ENCODE data around the gene HEATR9.
"Not testable (repeated sequence)": the region's sequence is repeated elsewhere in the genome, so short reads cannot be mapped to it uniquely, and the experiment has no call there.

The HEATR9 gene, protein sequence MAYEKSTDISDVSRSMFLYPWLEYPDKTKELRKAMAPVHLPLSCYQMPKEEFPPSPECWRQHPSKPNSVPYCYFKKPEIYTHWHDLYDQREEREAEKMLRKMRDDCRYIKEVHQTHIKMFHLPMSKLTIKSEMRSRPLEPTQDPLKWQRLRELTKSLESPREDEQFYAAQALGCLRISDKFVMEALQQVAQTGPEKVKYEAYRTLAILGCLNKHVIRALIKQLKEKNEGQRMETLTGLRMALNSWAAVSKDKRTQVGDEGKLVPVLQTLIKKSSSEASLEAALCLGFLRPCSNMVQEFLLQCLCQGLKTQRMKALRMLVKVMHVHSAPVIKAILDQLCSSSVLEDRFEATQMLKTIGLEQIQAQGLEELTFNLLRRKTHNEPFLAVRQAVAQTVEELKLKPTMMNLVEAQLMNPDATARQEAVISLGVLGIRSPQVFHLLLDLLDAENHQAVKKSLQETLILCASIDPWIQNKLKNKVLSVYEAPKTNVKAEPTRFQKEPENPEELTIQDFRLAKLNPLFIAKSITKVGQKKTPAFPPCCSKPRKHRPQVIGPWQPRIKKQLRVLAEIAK

DNA sequence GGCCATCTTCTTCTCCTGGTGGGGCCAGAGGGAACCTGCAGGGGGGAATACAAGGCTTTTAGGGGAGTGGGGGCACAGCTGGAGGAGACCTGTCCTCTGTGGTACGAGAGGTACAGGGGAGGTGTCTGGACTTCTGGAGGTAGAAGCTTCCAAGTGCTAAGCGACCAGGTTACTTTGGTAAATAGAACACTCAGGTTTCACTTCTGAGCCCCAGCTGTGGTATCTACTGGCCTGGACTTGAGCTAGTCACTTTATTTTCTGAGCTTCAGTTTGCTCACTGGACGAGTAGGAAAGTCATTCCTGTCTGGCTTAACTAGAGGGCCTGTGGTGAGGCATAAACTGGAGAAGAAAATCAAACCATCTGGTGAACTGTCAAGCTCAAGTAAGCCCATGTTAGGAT lies at the start of gene HEATR9:
TSS of gene HEATR9 (minus strand) at position 155 of the 400 bp plus-strand sequence. CDS start at position 6, 149 bp downstream.
- no peak for DNase-seq

DNA sequence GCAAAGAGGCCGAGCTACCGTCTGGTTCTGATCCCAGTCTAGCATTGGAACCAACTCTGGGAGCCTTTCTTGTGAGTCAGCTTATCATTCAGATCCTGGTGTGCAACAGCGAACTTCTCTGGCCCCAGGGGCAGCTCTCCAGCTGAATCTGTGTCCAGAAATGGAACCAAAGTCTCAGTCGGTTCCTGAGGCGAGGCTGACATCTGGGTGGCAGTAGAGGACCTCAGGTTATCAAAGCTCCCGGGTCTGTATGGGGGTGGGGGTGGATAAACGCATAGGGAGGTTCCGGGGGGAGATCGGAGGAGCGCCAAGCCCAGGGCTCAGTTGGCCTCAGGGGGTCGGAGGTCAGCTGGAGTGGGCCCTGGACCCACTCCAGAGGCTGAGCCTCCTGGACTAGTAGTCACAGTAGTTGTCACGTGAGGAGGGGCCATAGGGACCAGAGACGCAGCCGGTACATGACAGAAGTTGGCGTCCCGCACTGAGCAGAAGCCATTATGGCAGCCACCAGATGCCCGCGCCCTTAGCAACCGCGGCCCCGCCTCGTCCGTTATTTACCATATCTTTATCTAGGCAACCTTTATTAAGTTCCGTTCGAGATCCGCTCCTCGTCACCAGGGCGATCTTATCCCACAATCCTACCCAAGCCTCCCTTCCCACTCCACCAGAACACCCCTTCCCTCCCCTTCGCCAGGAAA lies 49.0 kb upstream of the HEATR9 start:
- DNase-seq, result no peak

DNA sequence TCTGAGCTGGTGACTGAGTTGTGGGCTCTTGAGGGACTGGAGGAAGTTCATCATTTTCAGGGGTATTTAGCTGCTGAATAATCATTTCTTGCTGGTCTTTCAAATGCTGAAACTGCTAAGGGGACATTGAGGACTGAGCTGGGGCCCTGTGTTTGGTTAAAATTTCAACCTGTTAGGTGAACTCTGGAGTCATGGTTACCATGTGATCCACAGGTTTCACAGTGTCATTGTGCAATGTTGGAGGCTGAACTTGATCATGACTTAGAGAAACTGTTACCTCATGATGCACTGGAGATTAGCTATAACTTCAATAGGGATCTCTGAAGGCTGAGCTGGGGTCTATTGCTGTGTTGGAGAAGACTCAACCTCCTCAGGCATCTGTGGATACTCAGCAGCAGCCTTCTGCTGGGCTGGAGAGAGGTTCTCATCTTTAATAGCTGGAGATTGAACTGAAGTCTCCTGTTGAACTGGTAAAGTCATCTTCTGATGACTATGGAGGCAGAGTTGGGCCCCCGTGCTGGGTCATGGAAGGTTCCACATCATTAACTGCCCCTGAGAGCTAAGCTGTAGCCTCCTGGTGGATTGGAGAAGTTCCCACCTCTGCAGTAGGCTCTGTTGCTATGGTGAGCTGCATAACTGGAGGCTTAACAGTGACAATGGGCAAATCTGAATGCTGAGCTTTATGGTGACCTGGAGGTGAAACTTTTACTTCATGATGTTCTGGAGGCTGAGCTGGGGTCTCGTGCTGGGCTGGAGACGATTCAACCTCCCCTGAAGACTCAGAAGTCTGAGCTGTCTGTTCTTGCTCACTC lies 46.7 kb upstream of the HEATR9 start:
- DNase-seq, result no peak

DNA sequence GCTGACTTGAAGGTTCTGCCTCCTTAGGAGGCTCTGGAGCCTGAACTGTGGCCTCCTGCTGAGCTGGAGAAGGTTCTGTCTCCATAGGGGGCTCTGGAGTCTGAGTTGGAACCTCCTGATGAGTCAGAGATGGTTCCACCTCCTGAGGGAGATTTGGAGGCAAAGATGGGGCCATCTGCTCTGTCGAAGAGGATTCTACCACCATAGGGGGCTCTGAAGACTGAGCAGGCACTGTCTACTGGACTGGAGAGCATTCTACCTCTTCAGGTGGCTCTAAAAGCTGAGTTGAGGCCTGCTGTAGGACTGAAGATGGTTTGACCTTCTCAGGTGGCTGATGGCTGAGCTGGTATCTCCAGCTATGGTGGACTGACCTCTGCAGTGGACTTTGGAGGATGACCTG lies 45.7 kb upstream of the HEATR9 start:
- no peak for DNase-seq

DNA sequence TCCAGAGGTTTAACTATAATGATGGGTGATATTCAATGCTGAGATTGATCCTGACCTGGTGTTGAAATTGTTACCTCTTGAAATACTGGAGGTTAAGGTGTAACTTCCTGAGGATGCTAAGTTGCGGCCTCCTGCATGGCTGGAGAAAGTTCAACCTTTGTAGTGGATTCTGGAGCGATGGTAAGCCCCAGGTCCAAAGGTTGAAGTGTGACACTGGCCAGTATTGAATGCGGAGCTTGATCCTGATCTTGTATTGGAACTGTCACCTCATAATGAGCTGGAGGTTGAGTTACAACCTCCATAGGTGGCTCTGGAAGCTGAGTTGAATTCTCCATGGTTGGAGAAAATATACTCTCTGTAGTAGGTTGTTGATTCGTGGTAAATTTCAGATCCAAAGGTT lies 44.9 kb upstream of the HEATR9 start:
- no peak for DNase-seq

DNA sequence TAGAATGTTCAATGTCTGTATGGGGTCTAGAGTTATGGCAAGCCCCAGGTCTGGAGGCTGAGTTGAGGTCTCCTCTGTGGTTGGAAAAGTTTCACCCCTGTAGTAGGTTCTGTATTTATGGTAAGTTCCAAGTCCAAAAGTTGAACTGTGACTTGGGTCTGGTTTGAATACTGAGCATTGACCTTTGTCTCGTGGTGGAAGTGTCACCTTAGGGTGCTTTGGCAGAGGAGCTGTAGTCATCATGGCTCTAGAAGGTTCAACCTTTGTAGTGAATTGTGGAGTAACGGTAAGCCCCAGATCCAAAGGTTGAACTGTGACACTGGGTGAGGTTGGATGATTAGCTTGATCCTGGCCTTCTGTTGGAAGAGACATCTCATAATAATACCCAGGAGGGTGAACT lies 44.3 kb upstream of the HEATR9 start:
- no peak for DNase-seq

DNA sequence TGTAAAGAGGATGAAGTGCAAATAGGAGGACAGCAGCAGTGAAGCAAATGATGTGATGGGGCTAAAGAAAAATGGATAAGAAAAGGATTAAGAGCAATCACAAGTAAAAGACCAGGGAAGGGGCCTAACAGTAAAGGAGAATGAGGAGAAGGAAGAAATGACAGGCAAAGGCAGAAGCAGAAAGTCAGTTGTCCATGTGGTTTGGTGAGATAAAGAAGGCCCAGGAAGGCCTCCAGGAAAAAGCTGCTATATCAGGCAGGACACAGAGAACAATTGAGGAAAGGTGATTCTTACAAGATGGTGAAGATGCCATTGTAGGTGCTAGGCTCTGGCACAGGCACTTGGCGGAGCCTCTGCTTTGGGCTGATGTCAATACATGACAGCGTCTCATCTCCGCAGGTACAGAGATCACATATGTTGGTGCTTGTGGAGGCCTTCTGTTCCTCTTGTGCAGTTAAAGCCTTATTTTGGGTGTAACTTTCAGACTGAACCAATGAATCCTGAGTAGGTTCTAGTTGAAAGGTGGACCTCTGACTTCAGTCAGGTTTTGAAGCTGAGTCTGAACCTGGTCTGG lies 43.7 kb upstream of the HEATR9 start:
- DNase-seq, result no peak

DNA sequence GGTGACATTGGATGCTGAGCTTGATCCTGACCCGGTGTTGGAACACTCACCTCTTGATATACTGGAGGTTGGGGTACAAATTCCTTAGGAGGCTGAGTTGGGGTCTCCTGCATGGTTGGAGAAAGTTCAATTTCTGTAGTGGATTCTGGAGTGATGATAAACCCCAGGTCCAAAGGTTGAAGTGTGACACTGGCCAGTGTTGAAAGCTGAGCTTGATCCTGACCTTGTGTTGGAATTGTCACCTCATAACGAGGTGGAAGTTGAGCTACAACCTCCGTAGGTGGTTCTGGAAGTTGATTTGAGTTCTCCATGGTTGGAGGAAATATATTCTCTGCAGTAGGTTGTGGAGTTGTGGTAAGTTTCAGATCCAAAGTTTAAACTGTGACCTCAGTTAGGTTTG lies 40.7 kb upstream of the HEATR9 start:
- DNase-seq, result no peak

DNA sequence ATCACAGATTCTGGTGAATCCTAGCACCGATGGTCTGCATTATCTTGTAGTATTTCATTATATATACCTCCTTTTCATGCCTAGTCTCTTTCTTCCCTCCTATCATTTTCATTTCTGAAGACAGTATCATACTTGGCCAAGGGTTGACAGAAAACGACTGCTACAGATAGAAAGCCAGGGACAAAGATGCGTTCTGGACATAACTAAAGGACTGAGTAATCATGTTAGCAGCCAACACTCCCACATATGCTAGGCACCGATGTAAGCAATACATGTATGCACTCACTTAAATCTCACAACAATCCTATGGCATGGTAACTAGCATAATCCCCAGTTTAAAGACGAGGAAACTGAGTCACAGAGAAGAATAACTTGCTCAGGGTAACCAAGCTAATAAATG lies 39.0 kb upstream of the HEATR9 start:
- no peak for DNase-seq

DNA sequence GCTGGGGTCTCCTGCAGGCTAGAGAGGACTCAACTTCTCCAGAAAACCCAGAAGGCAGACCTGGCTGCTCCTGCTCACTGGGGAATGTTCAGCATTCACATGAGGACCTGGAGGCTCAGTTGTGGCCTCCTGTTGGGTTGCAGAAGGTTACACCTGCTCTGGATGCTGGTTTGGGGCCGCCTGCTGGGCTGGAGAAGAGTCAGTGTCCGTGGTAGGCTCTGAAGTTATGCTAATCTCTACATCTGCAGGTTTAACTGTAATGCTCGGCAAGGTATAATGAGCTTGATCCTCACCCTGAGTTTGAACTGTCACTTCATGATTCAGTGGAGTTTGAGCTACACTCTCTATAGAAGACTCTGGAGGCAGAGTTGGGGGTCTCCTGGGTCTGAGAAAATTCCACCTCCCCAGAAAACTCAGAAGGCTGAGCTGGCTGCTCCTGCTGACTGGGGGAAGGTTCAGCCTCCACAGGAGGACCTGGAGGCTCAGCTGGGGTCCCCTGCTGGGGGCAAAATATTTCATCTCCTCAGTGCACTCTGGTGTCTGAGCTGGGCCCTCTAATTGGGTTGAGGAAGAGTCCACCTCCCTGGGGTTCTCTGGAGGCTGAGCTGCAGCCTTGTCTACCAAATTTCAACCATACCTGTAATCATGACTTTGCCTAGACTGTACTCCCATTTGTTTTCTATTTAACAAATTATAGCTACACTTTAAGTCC lies 38.4 kb upstream of the HEATR9 start:
- no peak for DNase-seq

DNA sequence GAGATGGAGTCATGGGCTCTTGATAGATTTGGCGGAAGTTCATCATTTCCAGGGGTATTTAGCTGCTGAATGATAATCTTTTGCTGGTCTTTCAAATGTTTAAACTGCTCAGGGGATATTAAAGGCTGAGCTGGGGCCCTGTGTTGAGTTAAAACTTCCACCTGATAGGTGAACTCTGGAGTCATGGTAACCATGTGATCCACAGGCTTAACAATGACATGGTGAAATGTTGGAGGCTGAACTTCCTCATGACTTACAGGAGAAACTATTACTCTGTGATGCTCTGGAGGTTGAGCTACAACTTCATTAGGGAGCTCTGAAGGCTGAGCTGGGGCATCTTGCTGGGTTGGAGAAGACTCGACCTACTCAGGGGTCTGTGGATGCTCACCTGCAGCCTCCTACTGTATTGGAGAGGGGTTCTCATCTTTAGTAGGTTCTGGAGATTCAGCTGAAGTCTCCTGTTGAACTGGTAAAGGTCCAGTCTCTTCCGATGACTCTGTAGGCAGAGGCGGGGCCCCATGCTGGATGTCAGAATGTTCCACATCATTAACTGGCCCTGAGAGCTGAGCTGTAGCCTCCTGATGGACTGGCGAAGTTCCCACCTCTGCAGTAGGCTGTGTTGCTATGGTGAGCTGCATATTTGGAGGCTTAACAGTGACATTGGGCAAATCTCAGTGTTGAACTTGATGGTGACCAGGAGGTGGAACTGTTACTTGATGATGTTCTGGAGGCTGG lies 37.7 kb upstream of the HEATR9 start:
- DNase-seq, result no peak

DNA sequence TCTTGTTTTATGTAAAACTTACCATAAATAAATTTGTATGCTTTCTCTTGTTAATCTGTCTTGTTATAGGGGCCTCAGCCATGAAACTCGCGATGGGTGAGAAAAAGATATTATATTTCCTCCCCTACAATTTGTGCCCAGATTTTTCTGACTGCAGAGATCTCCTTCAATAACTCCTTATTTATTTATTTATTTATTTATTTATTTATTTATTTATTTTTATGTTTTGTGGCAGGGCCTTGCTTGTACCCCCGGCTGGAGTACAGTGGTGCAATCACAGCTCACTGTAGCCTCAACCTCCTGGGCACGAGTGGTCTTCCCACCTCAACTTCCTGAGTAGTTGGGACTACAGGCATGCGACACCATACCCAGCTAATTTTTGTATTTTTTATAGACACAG lies 34.8 kb upstream of the HEATR9 start:
- DNase-seq, result no peak

DNA sequence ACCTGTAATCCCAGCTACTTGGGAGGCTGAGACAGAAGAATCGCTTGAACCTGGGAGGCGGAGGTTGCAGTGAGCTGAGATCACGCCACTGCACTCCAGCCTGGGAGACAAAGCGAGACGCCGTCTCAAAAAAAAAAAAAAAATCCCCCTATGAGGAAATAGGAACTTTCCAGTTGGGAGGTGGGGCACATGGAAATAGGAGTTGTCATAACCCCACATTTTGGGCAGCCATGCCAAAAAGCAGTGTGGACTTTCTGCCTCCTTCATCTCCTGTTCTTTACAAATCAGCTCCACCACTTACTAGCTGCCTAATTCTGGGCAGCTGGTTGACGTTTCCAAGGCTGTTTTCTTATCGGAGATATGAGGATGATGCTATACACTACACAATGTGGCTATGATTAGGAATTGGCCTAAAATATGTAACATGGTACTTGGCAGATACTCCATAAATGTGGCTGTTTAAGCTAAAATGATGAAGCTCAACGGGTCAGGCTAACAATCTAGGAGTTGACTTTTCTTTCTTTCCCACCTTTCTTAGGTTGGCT lies 33.0 kb upstream of the HEATR9 start:
- DNase-seq, result no peak

DNA sequence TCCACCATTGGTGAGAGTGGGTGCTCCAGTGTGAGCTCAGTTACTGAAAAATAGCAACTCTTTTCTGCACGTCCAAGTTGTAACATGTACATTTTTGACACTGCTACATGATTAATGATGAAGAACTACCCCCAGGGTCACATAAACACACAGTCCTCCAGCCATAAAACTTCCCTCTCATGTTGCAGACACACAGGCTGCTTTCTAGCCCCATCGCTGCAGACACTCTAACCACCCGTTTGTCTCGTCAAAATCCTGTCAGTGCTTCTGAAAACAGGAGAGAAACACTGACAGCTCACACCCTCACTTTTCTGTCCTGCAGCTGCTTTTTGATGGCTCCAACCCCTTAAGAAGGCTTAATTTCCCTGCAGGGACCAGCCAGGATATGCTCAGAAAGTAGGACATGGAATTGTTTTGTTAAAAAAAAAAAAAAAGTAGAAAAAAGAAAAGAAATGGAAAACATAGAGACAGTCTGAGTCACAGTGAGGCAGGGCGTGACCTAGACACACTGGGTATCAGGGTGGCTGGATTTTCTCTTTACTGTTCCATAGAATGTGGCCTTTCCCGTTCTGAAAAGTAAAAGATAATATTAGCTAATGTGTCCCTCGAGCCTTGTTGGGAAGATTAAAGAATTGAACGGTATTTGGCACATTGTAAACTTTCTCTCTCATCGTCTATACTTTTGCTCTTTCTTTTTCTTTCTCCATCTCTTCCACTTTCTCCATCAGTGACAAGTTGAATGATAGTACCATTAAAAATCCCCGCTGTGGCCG lies 32.2 kb upstream of the HEATR9 start:
- DNase-seq, result no peak

DNA sequence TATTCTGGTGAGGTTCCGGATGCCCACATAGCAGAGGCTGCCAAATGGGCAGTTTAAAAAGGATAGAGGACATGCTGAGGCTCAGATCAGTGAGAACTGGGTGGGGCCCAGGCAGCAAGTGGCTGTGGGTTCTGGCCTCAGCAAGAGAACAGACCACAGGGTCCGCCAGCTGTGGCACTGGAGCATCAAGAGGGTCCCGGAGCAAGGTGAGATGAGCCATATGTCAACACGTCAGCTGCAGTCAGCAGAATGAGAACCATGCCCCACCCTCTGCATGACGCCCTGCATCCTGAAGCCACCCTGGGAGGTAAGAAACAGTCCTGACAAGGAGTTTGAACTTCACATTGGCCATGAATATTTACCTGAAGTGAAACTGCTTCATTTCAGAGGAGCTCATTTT lies 31.6 kb upstream of the HEATR9 start:
- DNase-seq, result no peak

DNA sequence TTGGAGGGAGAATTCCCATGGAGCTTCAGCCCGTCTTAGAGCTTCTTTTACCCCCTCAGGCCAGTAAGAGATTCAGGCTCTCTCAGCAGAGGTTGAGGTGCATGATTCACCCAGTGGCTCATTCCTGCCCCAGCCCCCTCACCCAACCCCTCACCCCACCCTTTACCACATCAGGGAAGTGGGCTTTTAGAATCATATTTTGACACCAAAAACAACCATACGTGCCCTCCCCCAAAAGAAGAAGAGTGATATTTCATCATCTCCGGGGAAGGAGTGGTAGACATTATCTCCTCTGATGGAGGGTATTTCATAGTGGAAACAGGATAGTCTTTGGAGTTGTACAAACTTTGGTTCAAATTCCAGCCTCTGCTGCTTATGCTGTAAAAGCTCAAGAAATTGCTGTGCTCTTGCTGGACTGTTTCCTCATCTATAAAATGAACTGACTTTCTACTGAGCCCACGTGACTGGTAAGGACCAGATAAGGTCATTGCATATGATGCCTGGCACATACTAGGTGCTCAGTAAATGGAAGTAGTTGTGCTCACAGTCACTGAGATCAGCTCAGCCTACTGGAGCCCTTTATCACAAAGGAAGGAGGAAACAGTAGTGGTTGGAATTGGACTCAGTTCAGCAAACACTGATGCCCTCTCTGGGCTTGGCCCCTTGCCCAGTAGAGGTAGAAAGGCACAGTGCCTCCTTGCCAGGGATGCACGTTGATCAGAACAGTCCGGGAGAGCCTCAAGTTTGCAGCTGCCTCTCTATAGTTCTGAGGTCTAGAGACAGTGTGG lies 29.8 kb upstream of the HEATR9 start:
- DNase-seq, result no peak

DNA sequence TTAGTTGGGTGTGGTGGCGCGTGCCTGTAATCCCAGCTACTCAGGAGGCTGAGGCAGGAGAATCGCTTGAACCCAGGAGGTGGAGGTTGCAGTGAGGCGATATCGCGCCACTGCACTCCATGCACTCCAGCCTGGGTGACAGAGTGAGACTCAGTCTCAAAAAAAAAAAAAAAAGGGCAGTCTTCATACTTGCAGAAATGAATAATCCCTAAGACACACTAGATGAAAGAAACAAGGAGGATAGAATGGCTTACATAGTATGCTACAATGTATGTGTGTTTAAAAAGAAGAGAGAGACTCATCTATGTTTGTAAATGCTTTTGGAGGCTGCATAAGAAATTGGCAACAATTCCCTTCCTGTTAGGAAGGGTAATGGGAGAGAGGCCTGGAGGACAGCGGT lies 29.1 kb upstream of the HEATR9 start:
- DNase-seq, result not testable (repeated sequence)

DNA sequence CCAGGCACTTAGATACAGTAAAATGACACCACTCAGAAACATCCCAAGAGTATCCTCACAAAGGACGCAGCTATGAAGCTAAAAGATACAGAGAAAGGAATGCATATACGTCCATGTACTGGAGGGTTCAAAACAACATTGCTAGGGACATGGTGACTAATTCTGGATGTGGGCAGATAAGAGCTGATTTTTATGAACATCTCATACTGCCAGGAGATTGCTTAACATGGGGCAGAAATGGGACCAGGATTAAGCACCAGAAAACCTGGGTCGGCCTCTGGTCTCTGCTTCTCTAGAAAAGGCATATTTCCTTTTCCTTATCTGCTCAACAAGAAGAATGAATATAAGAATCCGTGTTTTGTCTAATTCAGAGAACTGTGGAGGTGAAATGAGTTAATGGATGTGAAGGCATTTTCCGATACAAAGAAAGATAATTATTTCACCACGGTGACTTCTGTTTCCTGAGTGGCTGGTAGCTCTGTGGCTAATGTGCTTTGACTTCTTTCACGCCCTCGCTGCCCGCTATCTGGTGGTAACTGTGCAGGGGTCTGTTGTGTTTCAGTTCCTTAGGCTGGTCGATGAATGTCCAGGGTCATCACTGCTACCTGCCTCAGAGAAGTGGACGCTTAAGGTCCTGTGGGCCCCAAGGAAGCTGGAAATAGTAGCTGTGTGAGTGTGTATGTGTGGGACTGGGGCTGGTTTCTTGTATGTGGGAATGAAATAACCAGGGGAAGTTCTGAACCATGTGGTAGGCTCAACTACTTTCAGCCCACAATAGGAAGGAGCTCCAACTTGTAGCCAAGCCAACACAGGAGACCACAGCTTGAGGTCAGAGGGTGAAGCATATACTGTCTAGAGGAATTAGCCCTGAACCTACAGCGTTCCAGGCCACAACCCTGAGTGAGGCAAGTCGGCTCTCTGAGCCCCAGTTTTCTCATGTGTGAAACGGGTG lies 27.2 kb upstream of the HEATR9 start:
- no peak for DNase-seq

Measured in activated CD4-positive, CD25-positive, alpha-beta regulatory T cell (primary cell).